Lung microvascular endothelial cell (primary cell): ENCODE data around the gene FMN1. TPM values are rescaled to one million over a fixed set of nuclear protein-coding genes. Genes with fewer than 3 reads are reported as not detected.

Experiments used
- DNase-seq, 2 donors: peaks; one replicate each; pipeline versions ENCODE4 v3.0.0 to v3.0.0-alpha.2; 2010; ENCODE audit warnings: low read depth in 2 of 2
- total RNA-seq: library from RNA; depleted of rRNA; stranded (reverse); fragments of >200 nt; gene quantifications from 2 replicates; pipeline ENCODE4 v1.2.1, GENCODE V29; 2014

The FMN1 gene
- total RNA-seq, 1 donor from 2014 or later = under 0.01 TPM

GRCh38 chr15:33200444-33200843 lies 5.9 kb upstream of the FMN1 start:
- DNase-seq = no peak

- DNase-seq = no peak
Measured at GRCh38 chr15:33198541-33198940, 4.0 kb upstream of the FMN1 start.

GRCh38 chr15:33197636-33198035 lies 3.1 kb upstream of the FMN1 start:
- no peak for DNase-seq

- no peak for DNase-seq
Measured at GRCh38 chr15:33194237-33194636, 277 bp downstream of the FMN1 start.

GRCh38 chr15:33191591-33191990 lies 2.9 kb downstream of the FMN1 start:
- no peak for DNase-seq

- DNase-seq = no peak
Measured at GRCh38 chr15:33190539-33190938, 4.0 kb downstream of the FMN1 start.

- no peak for DNase-seq
Measured at GRCh38 chr15:33188641-33189257, 5.8 kb downstream of the FMN1 start.

- no peak for DNase-seq
Measured at GRCh38 chr15:33188159-33188558, 6.4 kb downstream of the FMN1 start.

- no peak for DNase-seq
Measured at GRCh38 chr15:33183334-33183733, 11.2 kb downstream of the FMN1 start.

- DNase-seq = no peak
Measured at GRCh38 chr15:33182926-33183325, 11.6 kb downstream of the FMN1 start.

GRCh38 chr15:33182278-33182905 lies 12.1 kb downstream of the FMN1 start:
- no peak for DNase-seq

- DNase-seq = no peak
Measured at GRCh38 chr15:33179874-33180273, 14.6 kb downstream of the FMN1 start.

- DNase-seq = no peak
Measured at GRCh38 chr15:33171202-33171601, 23.3 kb downstream of the FMN1 start.

GRCh38 chr15:33169625-33170024 lies 24.9 kb downstream of the FMN1 start:
- DNase-seq = no peak

- DNase-seq = no peak
Measured at GRCh38 chr15:33168444-33168843, 26.1 kb downstream of the FMN1 start.

- no peak for DNase-seq
Measured at GRCh38 chr15:33163816-33164215, 30.7 kb downstream of the FMN1 start.

- DNase-seq = no peak
Measured at GRCh38 chr15:33161209-33161608, 33.3 kb downstream of the FMN1 start.

- no peak for DNase-seq
Measured at GRCh38 chr15:33160581-33161165, 33.8 kb downstream of the FMN1 start.

- no peak for DNase-seq
Measured at GRCh38 chr15:33159726-33160453, 34.6 kb downstream of the FMN1 start.

- no peak for DNase-seq
Measured at GRCh38 chr15:33158366-33158765, 36.1 kb downstream of the FMN1 start.

GRCh38 chr15:33157371-33158037 lies 37.0 kb downstream of the FMN1 start:
- DNase-seq = no peak
